WTC11 (cell line): ENCODE data around the gene MRPS14. TPM values are rescaled to one million over a fixed set of nuclear protein-coding genes. Genes with fewer than 3 reads are reported as not detected.

Experiments
- ATAC-seq: fragments of 200-7000 bp; cut with Tn5 transposase; 2 replicates; pipeline ENCODE4 v1.10.0; 2021; ENCODE audit warnings: mild to moderate bottlenecking, moderate library complexity
- CTCF ChIA-PET: fragments of 300-600 bp; sonication (Branson Sonifier 250); formaldehyde crosslinking; loops from one replicate; lab custom pipeline; 2021; ENCODE audit warnings: antibody characterized with exemption; lab: Charles Lee
- POLR2A ChIA-PET: fragments of 350-600 bp; sonication (Branson Sonifier 250); formaldehyde crosslinking; loops from one replicate; lab custom pipeline; 2021; ENCODE audit warnings: antibody characterized with exemption; lab: Charles Lee
- DNase-seq: peaks from one replicate; pipeline ENCODE4 v3.0.0; 2021; ENCODE audit warnings: low spot score
- H3K27ac Mint-ChIP-seq: 2 replicates; pipeline ENCODE4 v1.8.0; 2021; ENCODE audit warnings: mixed read lengths
- H3K27me3 Mint-ChIP-seq: 2 replicates; pipeline ENCODE4 v1.8.0; 2021; ENCODE audit warnings: low read depth, mild to moderate bottlenecking, moderate library complexity, mixed read lengths
- H3K36me3 Mint-ChIP-seq: 2 replicates; pipeline ENCODE4 v1.8.0; 2021; ENCODE audit warnings: mixed read lengths
- H3K4me1 Mint-ChIP-seq: 2 replicates; pipeline ENCODE4 v1.8.0; 2022; ENCODE audit warnings: mixed read lengths
- H3K4me3 Mint-ChIP-seq: 2 replicates; pipeline ENCODE4 v1.8.0; 2021; ENCODE audit warnings: mild to moderate bottlenecking, moderate library complexity, mixed read lengths
- H3K9me3 Mint-ChIP-seq: 2 replicates; pipeline ENCODE4 v1.8.0; 2021; ENCODE audit warnings: mixed read lengths
- CREM ChIP-seq: sonication (generic); formaldehyde crosslinking; IDR thresholded peaks from 2 replicates; pipeline ENCODE4 v1.8.1; 2022; ENCODE audit warnings: mild to moderate bottlenecking, missing genetic modification reagents, moderate library complexity
- IRF2 ChIP-seq: sonication (generic); formaldehyde crosslinking; IDR thresholded peaks from 2 replicates; pipeline ENCODE4 v1.8.0; 2022; ENCODE audit warnings: low read depth, missing genetic modification reagents, borderline replicate concordance
- KAT7 ChIP-seq: sonication (generic); formaldehyde crosslinking; IDR thresholded peaks from 2 replicates; pipeline ENCODE4 v1.8.1; 2023; ENCODE audit warnings: missing genetic modification reagents, mild to moderate bottlenecking, borderline replicate concordance
- MYBL2 ChIP-seq: sonication (generic); formaldehyde crosslinking; IDR thresholded peaks from 2 replicates; pipeline ENCODE4 v1.8.1; 2023; ENCODE audit warnings: mild to moderate bottlenecking, moderate library complexity, missing genetic modification reagents
- SP1 ChIP-seq: sonication (generic); formaldehyde crosslinking; conservative IDR thresholded peaks from 2 replicates; pipeline ENCODE4 v1.8.1; 2022; ENCODE audit warnings: missing genetic modification reagents
- ZNF138 ChIP-seq: sonication (generic); formaldehyde crosslinking; conservative IDR thresholded peaks from 2 replicates; pipeline ENCODE4 v1.8.1; 2022; ENCODE audit warnings: mild to moderate bottlenecking, moderate library complexity, missing genetic modification reagents
- ZNF263 ChIP-seq: sonication (generic); formaldehyde crosslinking; IDR thresholded peaks from 2 replicates; pipeline ENCODE4 v1.8.1; 2022; ENCODE audit warnings: low read depth, mild to moderate bottlenecking, moderate library complexity, missing genetic modification reagents
- ZNF425 ChIP-seq: fragments of 250-450 bp; sonication (Bioruptor Pico); conservative IDR thresholded peaks from 2 replicates; pipeline ENCODE4 v1.9.0; 2021; ENCODE audit warnings: mild to moderate bottlenecking
- total RNA-seq: library from RNA; stranded (reverse); gene quantifications from 3 replicates; pipeline ENCODE4 v1.2.3, GENCODE V29; 2021
- TF ChIP-seq, protein P1 (sequence below): sonication (generic); formaldehyde crosslinking; IDR thresholded peaks from 2 replicates; pipeline ENCODE4 v1.8.0; 2022; ENCODE audit warnings: mild to moderate bottlenecking, missing genetic modification reagents
- TF ChIP-seq, protein P2 (sequence below): sonication (generic); formaldehyde crosslinking; IDR thresholded peaks from 2 replicates; pipeline ENCODE4 v1.8.0; 2022; ENCODE audit warnings: mild to moderate bottlenecking, missing genetic modification reagents
- TF ChIP-seq, protein P3 (sequence below): sonication (generic); formaldehyde crosslinking; IDR thresholded peaks from 2 replicates; pipeline ENCODE4 v1.8.1; 2023; ENCODE audit warnings: mild to moderate bottlenecking, missing genetic modification reagents, moderate library complexity
- TF ChIP-seq, protein P4 (sequence below): sonication (generic); formaldehyde crosslinking; conservative IDR thresholded peaks from 2 replicates; pipeline ENCODE4 v1.8.1; 2023; ENCODE audit warnings: mild to moderate bottlenecking, low read depth, missing genetic modification reagents, moderate library complexity
- TF ChIP-seq, protein P5 (sequence below): sonication (generic); formaldehyde crosslinking; IDR thresholded peaks from 2 replicates; pipeline ENCODE4 v1.8.0; 2023; ENCODE audit warnings: mild to moderate bottlenecking, missing genetic modification reagents
- TF ChIP-seq, protein P6 (sequence below): sonication (generic); formaldehyde crosslinking; IDR thresholded peaks from 2 replicates; pipeline ENCODE4 v1.8.1; 2023; ENCODE audit warnings: mild to moderate bottlenecking, missing genetic modification reagents, moderate library complexity

The MRPS14 gene
- total RNA-seq, 1 experiment from 2014 or later: 30.4 TPM

DNA sequence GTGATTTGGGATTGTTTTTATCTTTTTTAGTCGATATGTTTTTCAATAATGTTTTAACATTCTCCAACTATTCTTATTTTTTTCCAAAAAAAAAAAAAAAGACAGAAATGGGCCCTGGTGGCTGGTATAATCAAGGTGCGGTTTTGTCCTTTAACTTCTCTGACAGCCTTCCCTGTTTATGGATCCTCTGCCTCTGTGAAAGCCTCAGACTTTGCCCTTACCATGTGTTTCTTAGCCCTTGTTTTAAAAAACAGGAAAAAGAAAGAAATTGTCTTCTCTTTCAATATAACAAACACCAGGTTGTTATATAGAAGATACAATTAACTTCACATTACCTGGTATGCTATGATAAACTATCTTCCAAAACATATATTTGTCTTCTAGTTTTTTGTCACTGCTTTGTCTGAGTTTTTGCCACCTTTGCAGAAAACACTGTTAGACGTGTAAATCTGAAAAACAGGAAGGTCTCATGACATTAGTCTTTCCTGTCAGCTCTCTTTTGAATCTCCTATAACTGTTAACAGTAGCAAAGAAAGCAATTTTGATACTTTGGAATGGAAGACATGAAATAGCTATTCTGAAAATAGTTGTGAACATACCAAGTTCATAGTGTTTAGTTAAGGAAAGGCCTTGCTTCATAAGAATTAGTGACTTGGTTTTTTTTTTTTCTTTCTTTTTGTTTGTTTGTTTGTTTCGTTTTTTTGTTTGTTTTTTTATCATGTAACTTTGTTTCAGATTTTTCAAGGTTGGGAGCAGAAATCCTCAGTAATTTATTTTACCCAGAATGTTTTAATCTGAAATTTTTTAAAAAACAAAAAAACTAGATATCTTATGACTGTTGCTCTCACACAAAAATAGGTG, 55.1 kb downstream of the MRPS14 start:
- ChIA-PET CTCF (interaction anchor here (0.9 kb wide), 1 partner anchor 19 kb away, joined by 3 read pairs; no protein-coding TSS in a partner anchor), POLR2A (no interaction called here)
- no peak for DNase-seq
- no peak for TF ChIP-seq IRF2
- TF ChIP-seq CREM (CRISPR knock-in tag): no peak
- TF ChIP-seq, protein P1, sequence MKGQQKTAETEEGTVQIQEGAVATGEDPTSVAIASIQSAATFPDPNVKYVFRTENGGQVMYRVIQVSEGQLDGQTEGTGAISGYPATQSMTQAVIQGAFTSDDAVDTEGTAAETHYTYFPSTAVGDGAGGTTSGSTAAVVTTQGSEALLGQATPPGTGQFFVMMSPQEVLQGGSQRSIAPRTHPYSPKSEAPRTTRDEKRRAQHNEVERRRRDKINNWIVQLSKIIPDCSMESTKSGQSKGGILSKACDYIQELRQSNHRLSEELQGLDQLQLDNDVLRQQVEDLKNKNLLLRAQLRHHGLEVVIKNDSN (CRISPR knock-in tag): no peak
- no peak for TF ChIP-seq ZNF425 (CRISPR knock-in tag)
- TF ChIP-seq ZNF138 (CRISPR knock-in tag): no peak
- TF ChIP-seq, protein P2, sequence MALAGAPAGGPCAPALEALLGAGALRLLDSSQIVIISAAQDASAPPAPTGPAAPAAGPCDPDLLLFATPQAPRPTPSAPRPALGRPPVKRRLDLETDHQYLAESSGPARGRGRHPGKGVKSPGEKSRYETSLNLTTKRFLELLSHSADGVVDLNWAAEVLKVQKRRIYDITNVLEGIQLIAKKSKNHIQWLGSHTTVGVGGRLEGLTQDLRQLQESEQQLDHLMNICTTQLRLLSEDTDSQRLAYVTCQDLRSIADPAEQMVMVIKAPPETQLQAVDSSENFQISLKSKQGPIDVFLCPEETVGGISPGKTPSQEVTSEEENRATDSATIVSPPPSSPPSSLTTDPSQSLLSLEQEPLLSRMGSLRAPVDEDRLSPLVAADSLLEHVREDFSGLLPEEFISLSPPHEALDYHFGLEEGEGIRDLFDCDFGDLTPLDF (CRISPR knock-in tag): no peak
- TF ChIP-seq KAT7: no peak
- TF ChIP-seq, protein P3, sequence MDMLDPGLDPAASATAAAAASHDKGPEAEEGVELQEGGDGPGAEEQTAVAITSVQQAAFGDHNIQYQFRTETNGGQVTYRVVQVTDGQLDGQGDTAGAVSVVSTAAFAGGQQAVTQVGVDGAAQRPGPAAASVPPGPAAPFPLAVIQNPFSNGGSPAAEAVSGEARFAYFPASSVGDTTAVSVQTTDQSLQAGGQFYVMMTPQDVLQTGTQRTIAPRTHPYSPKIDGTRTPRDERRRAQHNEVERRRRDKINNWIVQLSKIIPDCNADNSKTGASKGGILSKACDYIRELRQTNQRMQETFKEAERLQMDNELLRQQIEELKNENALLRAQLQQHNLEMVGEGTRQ (CRISPR knock-in tag): no peak
- TF ChIP-seq, protein P4, sequence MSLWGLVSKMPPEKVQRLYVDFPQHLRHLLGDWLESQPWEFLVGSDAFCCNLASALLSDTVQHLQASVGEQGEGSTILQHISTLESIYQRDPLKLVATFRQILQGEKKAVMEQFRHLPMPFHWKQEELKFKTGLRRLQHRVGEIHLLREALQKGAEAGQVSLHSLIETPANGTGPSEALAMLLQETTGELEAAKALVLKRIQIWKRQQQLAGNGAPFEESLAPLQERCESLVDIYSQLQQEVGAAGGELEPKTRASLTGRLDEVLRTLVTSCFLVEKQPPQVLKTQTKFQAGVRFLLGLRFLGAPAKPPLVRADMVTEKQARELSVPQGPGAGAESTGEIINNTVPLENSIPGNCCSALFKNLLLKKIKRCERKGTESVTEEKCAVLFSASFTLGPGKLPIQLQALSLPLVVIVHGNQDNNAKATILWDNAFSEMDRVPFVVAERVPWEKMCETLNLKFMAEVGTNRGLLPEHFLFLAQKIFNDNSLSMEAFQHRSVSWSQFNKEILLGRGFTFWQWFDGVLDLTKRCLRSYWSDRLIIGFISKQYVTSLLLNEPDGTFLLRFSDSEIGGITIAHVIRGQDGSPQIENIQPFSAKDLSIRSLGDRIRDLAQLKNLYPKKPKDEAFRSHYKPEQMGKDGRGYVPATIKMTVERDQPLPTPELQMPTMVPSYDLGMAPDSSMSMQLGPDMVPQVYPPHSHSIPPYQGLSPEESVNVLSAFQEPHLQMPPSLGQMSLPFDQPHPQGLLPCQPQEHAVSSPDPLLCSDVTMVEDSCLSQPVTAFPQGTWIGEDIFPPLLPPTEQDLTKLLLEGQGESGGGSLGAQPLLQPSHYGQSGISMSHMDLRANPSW: no peak
- no peak for TF ChIP-seq SP1 (CRISPR knock-in tag)
- TF ChIP-seq, protein P5, sequence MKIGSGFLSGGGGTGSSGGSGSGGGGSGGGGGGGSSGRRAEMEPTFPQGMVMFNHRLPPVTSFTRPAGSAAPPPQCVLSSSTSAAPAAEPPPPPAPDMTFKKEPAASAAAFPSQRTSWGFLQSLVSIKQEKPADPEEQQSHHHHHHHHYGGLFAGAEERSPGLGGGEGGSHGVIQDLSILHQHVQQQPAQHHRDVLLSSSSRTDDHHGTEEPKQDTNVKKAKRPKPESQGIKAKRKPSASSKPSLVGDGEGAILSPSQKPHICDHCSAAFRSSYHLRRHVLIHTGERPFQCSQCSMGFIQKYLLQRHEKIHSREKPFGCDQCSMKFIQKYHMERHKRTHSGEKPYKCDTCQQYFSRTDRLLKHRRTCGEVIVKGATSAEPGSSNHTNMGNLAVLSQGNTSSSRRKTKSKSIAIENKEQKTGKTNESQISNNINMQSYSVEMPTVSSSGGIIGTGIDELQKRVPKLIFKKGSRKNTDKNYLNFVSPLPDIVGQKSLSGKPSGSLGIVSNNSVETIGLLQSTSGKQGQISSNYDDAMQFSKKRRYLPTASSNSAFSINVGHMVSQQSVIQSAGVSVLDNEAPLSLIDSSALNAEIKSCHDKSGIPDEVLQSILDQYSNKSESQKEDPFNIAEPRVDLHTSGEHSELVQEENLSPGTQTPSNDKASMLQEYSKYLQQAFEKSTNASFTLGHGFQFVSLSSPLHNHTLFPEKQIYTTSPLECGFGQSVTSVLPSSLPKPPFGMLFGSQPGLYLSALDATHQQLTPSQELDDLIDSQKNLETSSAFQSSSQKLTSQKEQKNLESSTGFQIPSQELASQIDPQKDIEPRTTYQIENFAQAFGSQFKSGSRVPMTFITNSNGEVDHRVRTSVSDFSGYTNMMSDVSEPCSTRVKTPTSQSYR: no peak
- TF ChIP-seq MYBL2 (CRISPR knock-in tag): no peak
- TF ChIP-seq, protein P6, sequence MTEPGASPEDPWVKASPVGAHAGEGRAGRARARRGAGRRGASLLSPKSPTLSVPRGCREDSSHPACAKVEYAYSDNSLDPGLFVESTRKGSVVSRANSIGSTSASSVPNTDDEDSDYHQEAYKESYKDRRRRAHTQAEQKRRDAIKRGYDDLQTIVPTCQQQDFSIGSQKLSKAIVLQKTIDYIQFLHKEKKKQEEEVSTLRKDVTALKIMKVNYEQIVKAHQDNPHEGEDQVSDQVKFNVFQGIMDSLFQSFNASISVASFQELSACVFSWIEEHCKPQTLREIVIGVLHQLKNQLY (CRISPR knock-in tag): no peak
- TF ChIP-seq ZNF263 (CRISPR knock-in tag): no peak
- H3K27me3 Mint-ChIP-seq: no peaks in the 10 kb centered on the region
- no peak overlapping the region; the same call in 1 of the 2 replicates for H3K27ac Mint-ChIP-seq
- peaks cover 34% of the 10 kb centered on the region for H3K36me3 Mint-ChIP-seq
- H3K9me3 Mint-ChIP-seq: no peaks in the 10 kb centered on the region
- ATAC-seq: no peak
- H3K4me3 Mint-ChIP-seq: no peak overlapping the region
- peaks cover 21% of the 10 kb centered on the region for H3K4me1 Mint-ChIP-seq
